DOHH2 (cell line): ENCODE data around the gene MRPS26.

Experiments used
- H3F3A ChIP-seq: fragments of 200-600 bp; sonication (generic), shearing (Covaris generic); 2 replicates; pipeline ENCODE4 v1.6.0; 2016; ENCODE audit warnings: antibody characterized with exemption, mild to moderate bottlenecking; ENCODE audit not compliant: control insufficient read depth, insufficient read depth
- H3K27ac ChIP-seq: fragments of 200-600 bp; sonication (generic); 2 replicates; pipeline ENCODE4 v1.5.1; 2014; ENCODE audit warnings: low read depth, mild to moderate bottlenecking, low read length, moderate library complexity
- H3K27me3 ChIP-seq: fragments of 200-600 bp; sonication (generic); 2 replicates; pipeline ENCODE4 v1.6.1; 2014; ENCODE audit warnings: mild to moderate bottlenecking, low read length, mixed read lengths; ENCODE audit not compliant: control insufficient read depth
- H3K36me3 ChIP-seq: fragments of 200-600 bp; sonication (generic); 2 replicates; pipeline ENCODE4 v1.6.1; 2014; ENCODE audit warnings: mild to moderate bottlenecking, low read length, moderate library complexity, mixed read lengths; ENCODE audit not compliant: control insufficient read depth
- H3K4me1 ChIP-seq: fragments of 200-600 bp; sonication (generic); 2 replicates; pipeline ENCODE4 v1.6.1; 2014; ENCODE audit warnings: mild to moderate bottlenecking, low read length, mixed read lengths; ENCODE audit not compliant: control insufficient read depth
- H3K4me2 ChIP-seq: fragments of 200-600 bp; sonication (generic); 2 replicates; pipeline ENCODE4 v1.6.0; 2014; ENCODE audit warnings: mild to moderate bottlenecking, low read length, moderate library complexity
- H3K4me3 ChIP-seq: fragments of 200-600 bp; sonication (generic); 2 replicates; pipeline ENCODE4 v1.5.1; 2014; ENCODE audit warnings: mild to moderate bottlenecking, low read length, mixed read lengths
- H3K79me2 ChIP-seq: fragments of 200-600 bp; sonication (generic); 2 replicates; pipeline ENCODE4 v1.6.1; 2014; ENCODE audit warnings: mild to moderate bottlenecking, low read length, mixed read lengths; ENCODE audit not compliant: control insufficient read depth
- H3K9me2 ChIP-seq: fragments of 200-600 bp; sonication (generic); replicated peaks from 2 replicates; pipeline ENCODE4 v1.6.1; 2014; ENCODE audit warnings: mild to moderate bottlenecking, low read length, mixed read lengths; ENCODE audit not compliant: control insufficient read depth
- H3K9me3 ChIP-seq: fragments of 200-600 bp; sonication (generic); 2 replicates; pipeline ENCODE4 v1.6.1; 2014; ENCODE audit warnings: antibody characterized with exemption, low read length, mixed read lengths; ENCODE audit not compliant: control insufficient read depth, insufficient read depth
- H4K20me1 ChIP-seq: fragments of 200-600 bp; sonication (generic); 2 replicates; pipeline ENCODE4 v1.6.0; 2014; ENCODE audit warnings: low read depth, mild to moderate bottlenecking, antibody characterized with exemption, low read length, moderate library complexity; ENCODE audit not compliant: control insufficient read depth, insufficient read depth
- EZH2phosphoT487 ChIP-seq: fragments of 200-600 bp; sonication (generic); IDR thresholded peaks from 2 replicates; pipeline ENCODE4 v1.6.1; 2017; ENCODE audit warnings: borderline replicate concordance, mild to moderate bottlenecking, antibody characterized with exemption, low read length, moderate library complexity, mixed read lengths
- TF ChIP-seq, protein P1 (sequence below): fragments of 200-600 bp; sonication (generic); IDR thresholded peaks from one replicate; pipeline ENCODE4 v1.5.1; 2014; ENCODE audit warnings: antibody characterized with exemption, mild to moderate bottlenecking, low read depth, low read length; ENCODE audit not compliant: poor library complexity, severe bottlenecking

Gene MRPS26

DNA sequence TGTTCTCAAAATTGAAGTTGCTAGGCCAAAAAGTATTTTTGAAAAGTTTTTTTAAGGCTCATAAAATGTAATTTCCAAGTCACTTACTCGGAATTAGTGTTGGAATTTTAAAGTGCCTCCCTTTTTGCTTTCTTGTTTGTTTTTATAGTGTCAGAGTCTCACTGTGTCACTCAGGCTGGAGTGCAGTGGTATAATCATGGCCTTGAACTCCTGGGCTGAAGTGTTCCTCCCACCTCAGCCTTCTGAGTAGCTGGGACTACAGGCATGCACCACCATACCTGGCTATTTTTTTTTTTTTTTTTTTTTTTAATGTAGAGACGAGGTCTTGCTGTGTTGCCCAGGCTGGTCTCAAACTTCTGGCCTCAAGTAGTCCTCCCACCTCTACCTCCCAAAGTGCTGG lies 42.4 kb upstream of the MRPS26 start:
- Histone ChIP-seq H3F3A (no peaks in the 10 kb centered on the region; the same call in 1 of the 2 replicates), H3K36me3 (peaks cover 22% of the 10 kb centered on the region), H3K4me1 (no peaks in the 10 kb centered on the region), H3K4me2 (no peak overlapping the region), H3K27ac (no peak overlapping the region), H4K20me1 (no peaks in the 10 kb centered on the region), H3K4me3 (no peak overlapping the region), H3K79me2 (no peaks in the 10 kb centered on the region), H3K27me3 (no peaks in the 10 kb centered on the region), H3K9me2 (no peaks in the 10 kb centered on the region), H3K9me3 (no peaks in the 10 kb centered on the region)
- TF ChIP-seq EZH2phosphoT487: no peak
- TF ChIP-seq, protein P1, sequence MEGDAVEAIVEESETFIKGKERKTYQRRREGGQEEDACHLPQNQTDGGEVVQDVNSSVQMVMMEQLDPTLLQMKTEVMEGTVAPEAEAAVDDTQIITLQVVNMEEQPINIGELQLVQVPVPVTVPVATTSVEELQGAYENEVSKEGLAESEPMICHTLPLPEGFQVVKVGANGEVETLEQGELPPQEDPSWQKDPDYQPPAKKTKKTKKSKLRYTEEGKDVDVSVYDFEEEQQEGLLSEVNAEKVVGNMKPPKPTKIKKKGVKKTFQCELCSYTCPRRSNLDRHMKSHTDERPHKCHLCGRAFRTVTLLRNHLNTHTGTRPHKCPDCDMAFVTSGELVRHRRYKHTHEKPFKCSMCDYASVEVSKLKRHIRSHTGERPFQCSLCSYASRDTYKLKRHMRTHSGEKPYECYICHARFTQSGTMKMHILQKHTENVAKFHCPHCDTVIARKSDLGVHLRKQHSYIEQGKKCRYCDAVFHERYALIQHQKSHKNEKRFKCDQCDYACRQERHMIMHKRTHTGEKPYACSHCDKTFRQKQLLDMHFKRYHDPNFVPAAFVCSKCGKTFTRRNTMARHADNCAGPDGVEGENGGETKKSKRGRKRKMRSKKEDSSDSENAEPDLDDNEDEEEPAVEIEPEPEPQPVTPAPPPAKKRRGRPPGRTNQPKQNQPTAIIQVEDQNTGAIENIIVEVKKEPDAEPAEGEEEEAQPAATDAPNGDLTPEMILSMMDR: no peak

DNA sequence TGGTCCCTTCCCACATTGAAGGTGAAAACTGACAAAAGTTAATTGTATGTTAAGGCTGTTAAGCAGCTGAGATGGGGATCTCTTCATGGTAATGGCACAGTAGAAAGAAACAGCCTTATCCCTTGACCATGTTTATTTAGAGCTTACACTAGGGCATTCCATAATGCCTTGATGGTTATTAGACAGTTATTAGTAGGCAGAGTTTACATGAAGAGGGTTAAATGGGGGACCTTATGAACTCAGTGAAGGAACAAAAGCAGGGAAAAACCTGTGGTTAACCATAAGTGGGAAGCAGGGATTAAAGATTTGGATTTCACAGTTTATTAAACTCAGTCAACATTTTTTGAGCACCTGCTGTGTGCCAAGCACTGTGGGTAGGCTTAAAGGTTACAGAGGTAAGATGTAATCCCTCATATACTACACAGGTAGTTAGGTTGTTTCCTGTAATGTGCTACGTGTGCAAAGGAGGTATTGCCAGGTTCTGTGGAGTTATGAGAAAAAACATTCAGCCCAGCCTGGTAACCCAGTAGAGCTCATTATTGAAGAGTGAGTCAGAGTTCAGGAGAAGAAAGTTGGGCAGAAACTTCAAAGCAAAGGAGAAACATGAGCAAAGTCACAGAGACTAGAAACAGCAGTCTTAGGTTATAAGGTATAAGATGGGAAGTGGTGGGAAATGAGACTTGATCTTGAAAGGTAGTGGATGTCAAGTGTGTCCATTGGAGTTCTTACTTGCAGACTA lies 34.7 kb upstream of the MRPS26 start:
- no peak for TF ChIP-seq EZH2phosphoT487
- TF ChIP-seq, protein P1: no peak
- Histone ChIP-seq H3K4me3 (no peak overlapping the region), H3K9me3 (no peaks in the 10 kb centered on the region), H3K4me1 (no peaks in the 10 kb centered on the region), H3K36me3 (peaks cover 14% of the 10 kb centered on the region), H3F3A (no peaks in the 10 kb centered on the region), H3K9me2 (no peaks in the 10 kb centered on the region), H3K27me3 (no peaks in the 10 kb centered on the region), H3K27ac (no peak overlapping the region), H4K20me1 (no peaks in the 10 kb centered on the region), H3K4me2 (no peak overlapping the region), H3K79me2 (no peaks in the 10 kb centered on the region)

DNA sequence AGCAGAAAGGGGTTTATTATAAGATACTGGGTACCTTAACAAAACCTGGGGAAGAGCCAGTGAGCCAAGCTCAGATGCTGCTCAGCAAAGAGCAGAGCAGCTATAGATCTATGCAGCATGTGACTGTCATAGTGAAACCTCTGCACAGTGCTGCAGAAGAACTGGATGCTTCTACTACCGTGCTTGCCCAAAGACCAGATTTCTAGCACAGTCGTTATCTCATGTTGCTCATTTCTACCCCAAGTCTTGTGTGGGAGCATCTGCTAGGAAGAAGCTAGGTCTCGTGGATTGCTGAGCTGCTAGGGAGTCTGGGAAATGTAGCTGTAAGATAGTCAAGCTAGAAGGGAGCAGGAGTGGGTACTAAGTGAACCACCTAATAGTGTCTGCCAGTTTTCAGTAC lies 34.1 kb upstream of the MRPS26 start:
- Histone ChIP-seq H4K20me1 (no peaks in the 10 kb centered on the region), H3K27ac (no peak overlapping the region), H3K27me3 (no peaks in the 10 kb centered on the region), H3F3A (no peaks in the 10 kb centered on the region), H3K79me2 (no peaks in the 10 kb centered on the region), H3K4me1 (no peaks in the 10 kb centered on the region), H3K4me3 (no peak overlapping the region), H3K9me3 (no peaks in the 10 kb centered on the region), H3K36me3 (peaks cover 11% of the 10 kb centered on the region), H3K9me2 (no peaks in the 10 kb centered on the region), H3K4me2 (no peak overlapping the region)
- no peak for TF ChIP-seq EZH2phosphoT487
- TF ChIP-seq, protein P1: no peak
